WTC11 (cell line): ENCODE results near the gene TSEN54. TPM values are rescaled to one million over a fixed set of nuclear protein-coding genes. Genes with fewer than 3 reads are reported as not detected.

Experiments
- ATAC-seq: fragments of 200-7000 bp; cut with Tn5 transposase; 2 replicates; pipeline ENCODE4 v1.10.0; 2021; ENCODE audit warnings: mild to moderate bottlenecking, moderate library complexity
- CTCF ChIA-PET: fragments of 300-600 bp; sonication (Branson Sonifier 250); formaldehyde crosslinking; loops from one replicate; lab custom pipeline; 2021; ENCODE audit warnings: antibody characterized with exemption; lab: Charles Lee
- POLR2A ChIA-PET: fragments of 350-600 bp; sonication (Branson Sonifier 250); formaldehyde crosslinking; loops from one replicate; lab custom pipeline; 2021; ENCODE audit warnings: antibody characterized with exemption; lab: Charles Lee
- DNase-seq: peaks from one replicate; pipeline ENCODE4 v3.0.0; 2021; ENCODE audit warnings: low spot score
- H3K27ac Mint-ChIP-seq: 2 replicates; pipeline ENCODE4 v1.8.0; 2021; ENCODE audit warnings: mixed read lengths
- H3K27me3 Mint-ChIP-seq: 2 replicates; pipeline ENCODE4 v1.8.0; 2021; ENCODE audit warnings: low read depth, mild to moderate bottlenecking, moderate library complexity, mixed read lengths
- H3K36me3 Mint-ChIP-seq: 2 replicates; pipeline ENCODE4 v1.8.0; 2021; ENCODE audit warnings: mixed read lengths
- H3K4me1 Mint-ChIP-seq: 2 replicates; pipeline ENCODE4 v1.8.0; 2022; ENCODE audit warnings: mixed read lengths
- H3K4me3 Mint-ChIP-seq: 2 replicates; pipeline ENCODE4 v1.8.0; 2021; ENCODE audit warnings: mild to moderate bottlenecking, moderate library complexity, mixed read lengths
- H3K9me3 Mint-ChIP-seq: 2 replicates; pipeline ENCODE4 v1.8.0; 2021; ENCODE audit warnings: mixed read lengths
- AR ChIP-seq: fragments of 250-450 bp; sonication (Bioruptor Pico); IDR thresholded peaks from 2 replicates; pipeline ENCODE4 v1.9.0; 2021; ENCODE audit warnings: mild to moderate bottlenecking
- CREB1 ChIP-seq: sonication (generic); formaldehyde crosslinking; IDR thresholded peaks from 2 replicates; pipeline ENCODE4 v1.8.0; 2023; ENCODE audit warnings: mild to moderate bottlenecking, missing genetic modification reagents
- ELF4 ChIP-seq: sonication (generic); formaldehyde crosslinking; IDR thresholded peaks from 2 replicates; pipeline ENCODE4 v1.8.1; 2022; ENCODE audit warnings: low read depth, mild to moderate bottlenecking, moderate library complexity, missing genetic modification reagents
- ESRRA ChIP-seq: sonication (generic); formaldehyde crosslinking; IDR thresholded peaks from 2 replicates; pipeline ENCODE4 v1.8.1; 2022; ENCODE audit warnings: mild to moderate bottlenecking, missing genetic modification reagents, borderline replicate concordance
- ETV6 ChIP-seq: sonication (generic); formaldehyde crosslinking; IDR thresholded peaks from 2 replicates; pipeline ENCODE4 v1.8.1; 2022; ENCODE audit warnings: mild to moderate bottlenecking, missing genetic modification reagents
- GRHL2 ChIP-seq: fragments of 250-450 bp; sonication (Bioruptor Pico); IDR thresholded peaks from 2 replicates; pipeline ENCODE4 v1.8.0; 2022; ENCODE audit warnings: mild to moderate bottlenecking, moderate library complexity; ENCODE audit not compliant: insufficient replicate concordance, severe bottlenecking
- JAZF1 ChIP-seq: fragments of 250-450 bp; sonication (Bioruptor Pico); IDR thresholded peaks from 2 replicates; pipeline ENCODE4 v1.9.0; 2021; ENCODE audit warnings: moderate library complexity, mild to moderate bottlenecking, inconsistent platforms
- KAT7 ChIP-seq: sonication (generic); formaldehyde crosslinking; IDR thresholded peaks from 2 replicates; pipeline ENCODE4 v1.8.1; 2023; ENCODE audit warnings: missing genetic modification reagents, mild to moderate bottlenecking, borderline replicate concordance
- MXD4 ChIP-seq: fragments of 250-450 bp; sonication (Bioruptor Pico); IDR thresholded peaks from 2 replicates; pipeline ENCODE4 v1.8.0; 2021; ENCODE audit warnings: mild to moderate bottlenecking, moderate library complexity, borderline replicate concordance
- NFATC4 ChIP-seq: fragments of 250-450 bp; sonication (Bioruptor Pico); IDR thresholded peaks from 2 replicates; pipeline ENCODE4 v1.9.0; 2021; ENCODE audit warnings: mild to moderate bottlenecking
- RORB ChIP-seq: fragments of 250-450 bp; sonication (Bioruptor Pico); IDR thresholded peaks from 2 replicates; pipeline ENCODE4 v1.9.0; 2021; ENCODE audit warnings: mild to moderate bottlenecking
- SOX15 ChIP-seq: fragments of 250-450 bp; sonication (Bioruptor Pico); IDR thresholded peaks from 2 replicates; pipeline ENCODE4 v1.9.0; 2021; ENCODE audit warnings: mild to moderate bottlenecking
- ZBTB21 ChIP-seq: sonication (generic); formaldehyde crosslinking; IDR thresholded peaks from 2 replicates; pipeline ENCODE4 v1.8.1; 2023; ENCODE audit warnings: mild to moderate bottlenecking, missing genetic modification reagents, borderline replicate concordance
- ZNF121 ChIP-seq: sonication (generic); formaldehyde crosslinking; IDR thresholded peaks from 2 replicates; pipeline ENCODE4 v1.8.0; 2023; ENCODE audit warnings: missing genetic modification reagents
- ZNF671 ChIP-seq: fragments of 250-450 bp; sonication (Bioruptor Pico); IDR thresholded peaks from 2 replicates; pipeline ENCODE4 v1.8.0; 2021; ENCODE audit warnings: mild to moderate bottlenecking
- total RNA-seq: library from RNA; stranded (reverse); gene quantifications from 3 replicates; pipeline ENCODE4 v1.2.3, GENCODE V29; 2021
- TF ChIP-seq, protein P1 (sequence below): sonication (generic); formaldehyde crosslinking; IDR thresholded peaks from 2 replicates; pipeline ENCODE4 v1.8.1; 2023; ENCODE audit warnings: mild to moderate bottlenecking, missing genetic modification reagents, borderline replicate concordance
- TF ChIP-seq, protein P2 (sequence below): fragments of 250-450 bp; sonication (Bioruptor Pico); IDR thresholded peaks from 2 replicates; pipeline ENCODE4 v1.8.0; 2021; ENCODE audit warnings: mild to moderate bottlenecking
- TF ChIP-seq, protein P3 (sequence below): sonication (generic); formaldehyde crosslinking; IDR thresholded peaks from 2 replicates; pipeline ENCODE4 v1.8.1; 2022; ENCODE audit warnings: low read depth, missing genetic modification reagents, borderline replicate concordance
- TF ChIP-seq, protein P4 (sequence below): sonication (generic); formaldehyde crosslinking; IDR thresholded peaks from 2 replicates; pipeline ENCODE4 v1.8.1; 2023; ENCODE audit warnings: mild to moderate bottlenecking, missing genetic modification reagents, moderate library complexity

The TSEN54 gene
- total RNA-seq, 1 experiment from 2014 or later = 53.4 TPM

DNA sequence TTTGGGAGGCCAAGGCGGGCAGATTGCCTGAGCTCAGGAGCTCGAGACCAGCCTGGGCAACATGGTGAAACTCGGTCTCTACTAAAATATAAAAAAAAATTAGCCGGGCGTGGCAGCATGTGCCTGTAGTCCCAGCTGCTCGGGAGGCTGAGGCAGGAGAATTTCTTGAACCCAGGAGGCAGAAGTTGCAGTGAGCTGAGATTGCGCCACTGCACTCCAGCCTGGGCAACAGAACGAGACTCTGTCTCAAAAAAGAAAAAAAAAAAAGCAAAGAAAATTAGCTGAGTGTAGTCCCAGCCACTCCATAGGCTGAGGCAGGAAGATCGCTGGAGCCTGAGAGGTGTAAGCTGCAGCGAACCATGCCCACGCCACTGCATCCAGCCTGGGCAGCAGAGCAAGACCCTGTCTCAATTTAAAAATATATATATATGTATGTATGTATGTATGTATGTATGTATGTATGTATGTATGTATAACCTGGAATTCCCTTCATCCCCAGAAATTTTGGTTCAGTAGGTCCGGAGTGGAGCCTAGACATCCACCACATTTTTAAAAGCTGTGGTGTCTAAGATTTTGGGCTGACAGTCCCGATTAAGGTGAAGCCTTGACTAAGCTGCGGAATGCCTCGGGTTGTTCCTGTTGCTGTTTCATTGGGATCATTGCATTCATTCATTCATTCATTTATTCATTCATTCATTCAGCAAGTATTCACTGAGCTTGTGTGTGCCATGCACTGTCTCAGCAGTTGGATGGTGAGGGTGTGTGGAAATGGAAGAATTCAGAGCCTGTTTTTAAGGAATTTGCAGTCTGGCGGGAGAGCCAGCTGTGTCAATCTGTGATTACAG is 34.0 kb upstream of the TSEN54 start (continued):
- no peak for TF ChIP-seq AR
- TF ChIP-seq ZNF671 (CRISPR knock-in tag) = no peak
- TF ChIP-seq, protein P1, sequence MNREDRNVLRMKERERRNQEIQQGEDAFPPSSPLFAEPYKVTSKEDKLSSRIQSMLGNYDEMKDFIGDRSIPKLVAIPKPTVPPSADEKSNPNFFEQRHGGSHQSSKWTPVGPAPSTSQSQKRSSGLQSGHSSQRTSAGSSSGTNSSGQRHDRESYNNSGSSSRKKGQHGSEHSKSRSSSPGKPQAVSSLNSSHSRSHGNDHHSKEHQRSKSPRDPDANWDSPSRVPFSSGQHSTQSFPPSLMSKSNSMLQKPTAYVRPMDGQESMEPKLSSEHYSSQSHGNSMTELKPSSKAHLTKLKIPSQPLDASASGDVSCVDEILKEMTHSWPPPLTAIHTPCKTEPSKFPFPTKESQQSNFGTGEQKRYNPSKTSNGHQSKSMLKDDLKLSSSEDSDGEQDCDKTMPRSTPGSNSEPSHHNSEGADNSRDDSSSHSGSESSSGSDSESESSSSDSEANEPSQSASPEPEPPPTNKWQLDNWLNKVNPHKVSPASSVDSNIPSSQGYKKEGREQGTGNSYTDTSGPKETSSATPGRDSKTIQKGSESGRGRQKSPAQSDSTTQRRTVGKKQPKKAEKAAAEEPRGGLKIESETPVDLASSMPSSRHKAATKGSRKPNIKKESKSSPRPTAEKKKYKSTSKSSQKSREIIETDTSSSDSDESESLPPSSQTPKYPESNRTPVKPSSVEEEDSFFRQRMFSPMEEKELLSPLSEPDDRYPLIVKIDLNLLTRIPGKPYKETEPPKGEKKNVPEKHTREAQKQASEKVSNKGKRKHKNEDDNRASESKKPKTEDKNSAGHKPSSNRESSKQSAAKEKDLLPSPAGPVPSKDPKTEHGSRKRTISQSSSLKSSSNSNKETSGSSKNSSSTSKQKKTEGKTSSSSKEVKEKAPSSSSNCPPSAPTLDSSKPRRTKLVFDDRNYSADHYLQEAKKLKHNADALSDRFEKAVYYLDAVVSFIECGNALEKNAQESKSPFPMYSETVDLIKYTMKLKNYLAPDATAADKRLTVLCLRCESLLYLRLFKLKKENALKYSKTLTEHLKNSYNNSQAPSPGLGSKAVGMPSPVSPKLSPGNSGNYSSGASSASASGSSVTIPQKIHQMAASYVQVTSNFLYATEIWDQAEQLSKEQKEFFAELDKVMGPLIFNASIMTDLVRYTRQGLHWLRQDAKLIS (CRISPR knock-in tag) = no peak
- no peak for TF ChIP-seq SOX15 (CRISPR knock-in tag)
- TF ChIP-seq MXD4 (CRISPR knock-in tag) = no peak
- no peak for TF ChIP-seq ELF4
- no peak for TF ChIP-seq ZNF121
- TF ChIP-seq, protein P2, sequence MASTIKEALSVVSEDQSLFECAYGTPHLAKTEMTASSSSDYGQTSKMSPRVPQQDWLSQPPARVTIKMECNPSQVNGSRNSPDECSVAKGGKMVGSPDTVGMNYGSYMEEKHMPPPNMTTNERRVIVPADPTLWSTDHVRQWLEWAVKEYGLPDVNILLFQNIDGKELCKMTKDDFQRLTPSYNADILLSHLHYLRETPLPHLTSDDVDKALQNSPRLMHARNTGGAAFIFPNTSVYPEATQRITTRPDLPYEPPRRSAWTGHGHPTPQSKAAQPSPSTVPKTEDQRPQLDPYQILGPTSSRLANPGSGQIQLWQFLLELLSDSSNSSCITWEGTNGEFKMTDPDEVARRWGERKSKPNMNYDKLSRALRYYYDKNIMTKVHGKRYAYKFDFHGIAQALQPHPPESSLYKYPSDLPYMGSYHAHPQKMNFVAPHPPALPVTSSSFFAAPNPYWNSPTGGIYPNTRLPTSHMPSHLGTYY (CRISPR knock-in tag) = no peak
- TF ChIP-seq GRHL2 = no peak
- TF ChIP-seq NFATC4 = no peak
- no peak for TF ChIP-seq JAZF1 (CRISPR knock-in tag)
- TF ChIP-seq KAT7 (CRISPR knock-in tag) = no peak
- no peak for TF ChIP-seq ESRRA (CRISPR knock-in tag)

DNA sequence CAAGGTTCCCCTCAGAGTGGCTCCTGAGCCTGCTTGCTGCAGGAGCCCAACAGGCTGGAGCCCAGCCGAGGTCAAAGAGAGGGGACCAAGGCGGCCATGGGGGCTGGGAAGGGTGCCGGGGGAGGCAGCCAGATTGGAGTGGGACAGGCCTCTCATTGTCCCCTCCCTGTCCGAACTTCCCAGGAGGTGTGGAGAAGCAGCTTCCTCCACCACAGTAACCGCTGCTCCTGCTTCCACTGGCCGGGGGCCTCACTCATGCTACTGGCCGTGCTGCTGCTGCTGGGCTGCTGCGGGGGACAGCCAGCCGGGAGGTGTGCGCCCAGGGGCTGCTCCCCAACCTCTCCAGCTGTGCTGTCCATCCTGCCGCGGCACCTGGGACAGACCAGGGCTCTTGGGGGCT is 30.6 kb upstream of the TSEN54 start:
- TF ChIP-seq ETV6 (CRISPR knock-in tag) (no peak), CREB1 (CRISPR knock-in tag) (no peak), ELF4 (no peak), ZBTB21 (no peak), GRHL2 (no peak), RORB (CRISPR knock-in tag) (no peak), ESRRA (CRISPR knock-in tag) (no peak)
- TF ChIP-seq, protein P3, sequence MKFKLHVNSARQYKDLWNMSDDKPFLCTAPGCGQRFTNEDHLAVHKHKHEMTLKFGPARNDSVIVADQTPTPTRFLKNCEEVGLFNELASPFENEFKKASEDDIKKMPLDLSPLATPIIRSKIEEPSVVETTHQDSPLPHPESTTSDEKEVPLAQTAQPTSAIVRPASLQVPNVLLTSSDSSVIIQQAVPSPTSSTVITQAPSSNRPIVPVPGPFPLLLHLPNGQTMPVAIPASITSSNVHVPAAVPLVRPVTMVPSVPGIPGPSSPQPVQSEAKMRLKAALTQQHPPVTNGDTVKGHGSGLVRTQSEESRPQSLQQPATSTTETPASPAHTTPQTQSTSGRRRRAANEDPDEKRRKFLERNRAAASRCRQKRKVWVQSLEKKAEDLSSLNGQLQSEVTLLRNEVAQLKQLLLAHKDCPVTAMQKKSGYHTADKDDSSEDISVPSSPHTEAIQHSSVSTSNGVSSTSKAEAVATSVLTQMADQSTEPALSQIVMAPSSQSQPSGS (CRISPR knock-in tag) = no peak
- TF ChIP-seq, protein P4, sequence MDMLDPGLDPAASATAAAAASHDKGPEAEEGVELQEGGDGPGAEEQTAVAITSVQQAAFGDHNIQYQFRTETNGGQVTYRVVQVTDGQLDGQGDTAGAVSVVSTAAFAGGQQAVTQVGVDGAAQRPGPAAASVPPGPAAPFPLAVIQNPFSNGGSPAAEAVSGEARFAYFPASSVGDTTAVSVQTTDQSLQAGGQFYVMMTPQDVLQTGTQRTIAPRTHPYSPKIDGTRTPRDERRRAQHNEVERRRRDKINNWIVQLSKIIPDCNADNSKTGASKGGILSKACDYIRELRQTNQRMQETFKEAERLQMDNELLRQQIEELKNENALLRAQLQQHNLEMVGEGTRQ (CRISPR knock-in tag) = no peak
- DNase-seq (no peak), ATAC-seq (no peak)
- Mint-ChIP-seq H3K36me3 (no peaks in the 10 kb centered on the region), H3K4me1 (peaks cover 6% of the 10 kb centered on the region), H3K4me3 (no peak overlapping the region), H3K27ac (no peak overlapping the region), H3K9me3 (no peaks in the 10 kb centered on the region), H3K27me3 (no peaks in the 10 kb centered on the region)
- ChIA-PET CTCF (interaction anchor here (0.5 kb wide), 1 partner anchor 115 kb away, joined by 3 read pairs; no protein-coding TSS in a partner anchor), POLR2A (no interaction called here)
